ENCODE measurements around the gene NELFB.

NELFB gene

GRCh38 chr9:137231372-137232039 is 23.6 kb upstream of the NELFB start:
- TF ChIP-seq CTCF (conservative IDR thresholded peaks at IDR 0.05; ENCODE audit: control insufficient read depth, insufficient read depth, low read depth, low read length) = no peak
- no peak overlapping the region for H3K4me3 ChIP-seq (ENCODE audit: control insufficient read depth, low read depth, low read length)
- DNase-seq (ENCODE audit: low read depth) = no peak

- no peak for TF ChIP-seq CTCF (conservative IDR thresholded peaks at IDR 0.05; ENCODE audit: control insufficient read depth, insufficient read depth, low read depth, low read length)
- DNase-seq (ENCODE audit: low read depth) = no peak
- H3K4me3 ChIP-seq (ENCODE audit: control insufficient read depth, low read depth, low read length) = no peak overlapping the region
Observed at GRCh38 chr9:137232101-137232500, 23.0 kb upstream of the NELFB start.

- no peak overlapping the region for H3K4me3 ChIP-seq (ENCODE audit: control insufficient read depth, low read depth, low read length)
- TF ChIP-seq CTCF (conservative IDR thresholded peaks at IDR 0.05; ENCODE audit: control insufficient read depth, insufficient read depth, low read depth, low read length) = no peak
- DNase-seq (ENCODE audit: low read depth) = no peak
Observed at GRCh38 chr9:137232510-137232909, 22.6 kb upstream of the NELFB start.

GRCh38 chr9:137233143-137233980 is 21.8 kb upstream of the NELFB start:
- no peak overlapping the region for H3K4me3 ChIP-seq (ENCODE audit: control insufficient read depth, low read depth, low read length)
- no peak for TF ChIP-seq CTCF (conservative IDR thresholded peaks at IDR 0.05; ENCODE audit: control insufficient read depth, insufficient read depth, low read depth, low read length)
- no peak for DNase-seq (ENCODE audit: low read depth)

GRCh38 chr9:137234055-137234697 is 21.0 kb upstream of the NELFB start:
- no peak for TF ChIP-seq CTCF (conservative IDR thresholded peaks at IDR 0.05; ENCODE audit: control insufficient read depth, insufficient read depth, low read depth, low read length)
- no peak for DNase-seq (ENCODE audit: low read depth)
- no peak overlapping the region for H3K4me3 ChIP-seq (ENCODE audit: control insufficient read depth, low read depth, low read length)

GRCh38 chr9:137234758-137235423 is 20.2 kb upstream of the NELFB start:
- no peak for DNase-seq (ENCODE audit: low read depth)
- TF ChIP-seq CTCF (conservative IDR thresholded peaks at IDR 0.05; ENCODE audit: control insufficient read depth, insufficient read depth, low read depth, low read length) = no peak
- no peak overlapping the region for H3K4me3 ChIP-seq (ENCODE audit: control insufficient read depth, low read depth, low read length)

Measured in fibroblast of mammary gland (primary cell).